Measurements from ENCODE around the gene MAMSTR.

DNA sequence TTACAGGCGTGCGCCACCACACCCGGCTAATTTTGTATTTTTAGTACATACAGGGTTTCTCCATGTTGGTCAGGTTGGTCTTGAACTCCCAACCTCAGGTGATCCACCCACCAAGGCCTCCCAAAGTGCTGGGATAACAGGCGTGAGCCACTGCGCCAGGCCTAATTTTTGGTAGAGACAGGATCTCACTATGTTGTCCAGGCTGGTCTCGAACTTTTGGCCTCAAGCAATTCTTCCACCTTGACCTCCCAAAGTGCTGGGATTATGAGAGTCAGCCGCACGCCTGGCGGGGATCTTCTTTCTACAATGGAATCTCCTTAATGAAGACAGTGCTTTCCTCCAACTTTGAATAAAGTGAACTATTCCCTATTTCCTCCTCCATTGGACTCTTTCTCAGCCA, 15.1 kb upstream of the MAMSTR start:
- TF ChIP-seq, protein P1, sequence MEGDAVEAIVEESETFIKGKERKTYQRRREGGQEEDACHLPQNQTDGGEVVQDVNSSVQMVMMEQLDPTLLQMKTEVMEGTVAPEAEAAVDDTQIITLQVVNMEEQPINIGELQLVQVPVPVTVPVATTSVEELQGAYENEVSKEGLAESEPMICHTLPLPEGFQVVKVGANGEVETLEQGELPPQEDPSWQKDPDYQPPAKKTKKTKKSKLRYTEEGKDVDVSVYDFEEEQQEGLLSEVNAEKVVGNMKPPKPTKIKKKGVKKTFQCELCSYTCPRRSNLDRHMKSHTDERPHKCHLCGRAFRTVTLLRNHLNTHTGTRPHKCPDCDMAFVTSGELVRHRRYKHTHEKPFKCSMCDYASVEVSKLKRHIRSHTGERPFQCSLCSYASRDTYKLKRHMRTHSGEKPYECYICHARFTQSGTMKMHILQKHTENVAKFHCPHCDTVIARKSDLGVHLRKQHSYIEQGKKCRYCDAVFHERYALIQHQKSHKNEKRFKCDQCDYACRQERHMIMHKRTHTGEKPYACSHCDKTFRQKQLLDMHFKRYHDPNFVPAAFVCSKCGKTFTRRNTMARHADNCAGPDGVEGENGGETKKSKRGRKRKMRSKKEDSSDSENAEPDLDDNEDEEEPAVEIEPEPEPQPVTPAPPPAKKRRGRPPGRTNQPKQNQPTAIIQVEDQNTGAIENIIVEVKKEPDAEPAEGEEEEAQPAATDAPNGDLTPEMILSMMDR (IDR thresholded peaks at IDR 0.05; ENCODE audit: low read length): no peak
- TF ChIP-seq EZH2 (optimal IDR thresholded peaks at IDR 0.05; ENCODE audit: low read depth, low read length) (no peak), EZH2phosphoT487 (IDR thresholded peaks at IDR 0.05; ENCODE audit: low read length) (no peak)
